Measurements from ENCODE around the gene SLC9A7. TPM values are rescaled to one million over a fixed set of nuclear protein-coding genes. Genes with fewer than 3 reads are reported as not detected.

SLC9A7 gene
- total RNA-seq, 1 donor from 2014 or later, result 5.0 TPM

GRCh38 chrX:46637938-46638337 lies 121.0 kb downstream of the SLC9A7 start:
- Mint-ChIP-seq H3K27ac (ENCODE audit: unreplicated experiment) (no peak overlapping the region), H3K4me3 (ENCODE audit: unreplicated experiment) (no peak overlapping the region), H3K4me1 (ENCODE audit: low read depth, unreplicated experiment) (no peaks in the 10 kb centered on the region), H3K9me3 (ENCODE audit: unreplicated experiment) (no peaks in the 10 kb centered on the region), H3K27me3 (ENCODE audit: unreplicated experiment) (no peaks in the 10 kb centered on the region), H3K36me3 (ENCODE audit: unreplicated experiment) (no peaks in the 10 kb centered on the region)
- no peak for DNase-seq
- no peak for TF ChIP-seq CTCF (IDR thresholded peaks at IDR 0.05; ENCODE audit: partially characterized antibody, unreplicated experiment)

GRCh38 chrX:46636223-46636622 lies 122.7 kb downstream of the SLC9A7 start:
- Mint-ChIP-seq H3K27ac (ENCODE audit: unreplicated experiment) (no peak overlapping the region), H3K9me3 (ENCODE audit: unreplicated experiment) (peaks cover 1% of the 10 kb centered on the region), H3K36me3 (ENCODE audit: unreplicated experiment) (no peaks in the 10 kb centered on the region), H3K4me1 (ENCODE audit: low read depth, unreplicated experiment) (no peaks in the 10 kb centered on the region), H3K4me3 (ENCODE audit: unreplicated experiment) (no peak overlapping the region), H3K27me3 (ENCODE audit: unreplicated experiment) (no peaks in the 10 kb centered on the region)
- TF ChIP-seq CTCF (IDR thresholded peaks at IDR 0.05; ENCODE audit: partially characterized antibody, unreplicated experiment), result no peak
- no peak for DNase-seq

- no peak for TF ChIP-seq CTCF (IDR thresholded peaks at IDR 0.05; ENCODE audit: partially characterized antibody, unreplicated experiment)
- peaks cover 1% of the 10 kb centered on the region for H3K9me3 Mint-ChIP-seq (ENCODE audit: unreplicated experiment)
These were observed 123.7 kb downstream of the SLC9A7 start for GRCh38 chrX:46635186-46635585.

GRCh38 chrX:46634577-46634976 lies 124.3 kb downstream of the SLC9A7 start:
- DNase-seq, result no peak
- H3K27me3 Mint-ChIP-seq (ENCODE audit: unreplicated experiment), result no peaks in the 10 kb centered on the region
- TF ChIP-seq CTCF (IDR thresholded peaks at IDR 0.05; ENCODE audit: partially characterized antibody, unreplicated experiment), result no peak
- no peak overlapping the region for H3K27ac Mint-ChIP-seq (ENCODE audit: unreplicated experiment)
- H3K36me3 Mint-ChIP-seq (ENCODE audit: unreplicated experiment), result no peaks in the 10 kb centered on the region
- H3K9me3 Mint-ChIP-seq (ENCODE audit: unreplicated experiment), result peaks cover 1% of the 10 kb centered on the region
- H3K4me3 Mint-ChIP-seq (ENCODE audit: unreplicated experiment), result no peak overlapping the region
- H3K4me1 Mint-ChIP-seq (ENCODE audit: low read depth, unreplicated experiment), result no peaks in the 10 kb centered on the region

More at GRCh38 chrX:46635186-46635585, 123.7 kb downstream of the SLC9A7 start:
- Mint-ChIP-seq H3K27me3 (ENCODE audit: unreplicated experiment) (no peaks in the 10 kb centered on the region), H3K4me3 (ENCODE audit: unreplicated experiment) (no peak overlapping the region), H3K36me3 (ENCODE audit: unreplicated experiment) (no peaks in the 10 kb centered on the region), H3K4me1 (ENCODE audit: low read depth, unreplicated experiment) (no peaks in the 10 kb centered on the region), H3K27ac (ENCODE audit: unreplicated experiment) (no peak overlapping the region)
- DNase-seq, result no peak

GRCh38 chrX:46630141-46630540 lies 128.8 kb downstream of the SLC9A7 start:
- Mint-ChIP-seq H3K27ac (ENCODE audit: unreplicated experiment) (no peak overlapping the region), H3K36me3 (ENCODE audit: unreplicated experiment) (no peaks in the 10 kb centered on the region), H3K4me3 (ENCODE audit: unreplicated experiment) (no peak overlapping the region), H3K9me3 (ENCODE audit: unreplicated experiment) (peaks cover 1% of the 10 kb centered on the region), H3K4me1 (ENCODE audit: low read depth, unreplicated experiment) (peaks cover 3% of the 10 kb centered on the region), H3K27me3 (ENCODE audit: unreplicated experiment) (no peaks in the 10 kb centered on the region)
- no peak for DNase-seq
- no peak for TF ChIP-seq CTCF (IDR thresholded peaks at IDR 0.05; ENCODE audit: partially characterized antibody, unreplicated experiment)
